IMR-90 (cell line): ENCODE data around the gene TMEM63B. TPM values are rescaled to one million over a fixed set of nuclear protein-coding genes. Genes with fewer than 3 reads are reported as not detected.

Source experiments
- ATAC-seq: fragments of 200-7000 bp; cut with Tn5 transposase; 2 replicates; pipeline ENCODE4 v1.9.1; 2020; ENCODE audit warnings: low read depth, mild to moderate bottlenecking, moderate library complexity
- BruUV-seq: library from RNA; stranded (reverse); fragments of 400-500 nt; replicated peaks from 2 replicates; lab custom pipeline; 2021; lab: Mats Ljungman, UMichigan
- CTCF ChIA-PET: fragments of 300-600 bp; formaldehyde crosslinking; extraction: SDS; loops from one replicate; lab custom pipeline; 2021; ENCODE audit warnings: antibody characterized with exemption; lab: Yijun Ruan, JAX
- POLR2A ChIA-PET: fragments of 300-600 bp; sonication (Branson Sonifier 250); formaldehyde crosslinking; loops from one replicate; lab custom pipeline; 2022; ENCODE audit warnings: antibody characterized with exemption; ENCODE audit not compliant: unreplicated experiment; lab: Charles Lee
- DNase-seq: peaks from one replicate; pipeline ENCODE4 v3.0.0; 2013
- H2AFZ ChIP-seq: replicated peaks from 2 replicates; pipeline ENCODE3; 2013; ENCODE audit warnings: low read length, mild to moderate bottlenecking; ENCODE audit not compliant: poor library complexity
- H2AK5ac ChIP-seq: 2 replicates; pipeline ENCODE4 v1.6.1; 2013; ENCODE audit warnings: low read depth, low read length, inconsistent platforms
- H2AK9ac ChIP-seq: replicated peaks from 2 replicates; pipeline ENCODE3; 2013; ENCODE audit warnings: mild to moderate bottlenecking, low read depth, low read length, moderate library complexity; ENCODE audit not compliant: poor library complexity
- H2BK120ac ChIP-seq: 2 replicates; pipeline ENCODE4 v1.6.1; 2013; ENCODE audit warnings: low read depth, low read length, inconsistent platforms
- H2BK15ac ChIP-seq: 3 replicates; pipeline ENCODE4 v1.6.1; 2013; ENCODE audit warnings: low read depth, low read length, inconsistent platforms
- H2BK20ac ChIP-seq: 2 replicates; pipeline ENCODE4 v1.6.1; 2013; ENCODE audit warnings: low read depth, mild to moderate bottlenecking, inconsistent platforms, low read length, moderate library complexity
- H2BK5ac ChIP-seq: 2 replicates; pipeline ENCODE4 v1.6.1; 2013; ENCODE audit warnings: mild to moderate bottlenecking, low read depth, low read length, inconsistent platforms; ENCODE audit not compliant: poor library complexity, severe bottlenecking
- H3K14ac ChIP-seq: replicated peaks from 2 replicates; pipeline ENCODE4 v1.6.1; 2013; ENCODE audit warnings: low read depth, low read length, inconsistent platforms
- H3K18ac ChIP-seq: 2 replicates; pipeline ENCODE4 v1.6.1; 2013; ENCODE audit warnings: low read depth, low read length, control low read depth
- H3K23ac ChIP-seq: 2 replicates; pipeline ENCODE4 v1.6.1; 2013; ENCODE audit warnings: low read depth, low read length, inconsistent platforms
- H3K27ac ChIP-seq: 2 replicates; pipeline ENCODE4 v1.5.1; 2013; ENCODE audit warnings: mild to moderate bottlenecking, control low read depth, low read length; ENCODE audit not compliant: insufficient read depth
- H3K27me3 ChIP-seq: 2 replicates; pipeline ENCODE4 v1.6.1; 2013; ENCODE audit warnings: low read length; ENCODE audit not compliant: control insufficient read depth, insufficient read depth
- H3K36me3 ChIP-seq: 2 replicates; pipeline ENCODE4 v1.6.1; 2013; ENCODE audit warnings: low read length, mixed read lengths; ENCODE audit not compliant: control insufficient read depth, insufficient read depth
- H3K4ac ChIP-seq: 2 replicates; pipeline ENCODE4 v1.6.1; 2013; ENCODE audit warnings: low read depth, low read length, inconsistent platforms
- H3K4me1 ChIP-seq: 2 replicates; pipeline ENCODE4 v1.6.1; 2013; ENCODE audit warnings: low read length, mixed read lengths; ENCODE audit not compliant: control insufficient read depth, insufficient read depth
- H3K4me2 ChIP-seq: 2 replicates; pipeline ENCODE4 v1.6.1; 2013; ENCODE audit warnings: low read depth, mild to moderate bottlenecking, control low read depth, low read length, moderate library complexity
- H3K4me3 ChIP-seq: 2 replicates; pipeline ENCODE4 v1.5.1; 2013; ENCODE audit warnings: low read depth, mild to moderate bottlenecking, control low read depth, low read length, moderate library complexity; ENCODE audit not compliant: insufficient read depth
- H3K56ac ChIP-seq: 2 replicates; pipeline ENCODE4 v1.6.1; 2013; ENCODE audit warnings: low read length, inconsistent platforms; ENCODE audit not compliant: insufficient read depth; ENCODE audit errors: extremely low read depth
- H3K79me1 ChIP-seq, 2 experiments: 2 replicates each; pipeline ENCODE4 v1.6.1; 2013; ENCODE audit warnings: low read length in 2 of 2, inconsistent platforms in 1 of 2, low read depth in 1 of 2
- H3K9ac ChIP-seq: 2 replicates; pipeline ENCODE4 v1.6.1; 2013; ENCODE audit warnings: low read depth, low read length, control low read depth
- H3K9me1 ChIP-seq: 2 replicates; pipeline ENCODE4 v1.6.1; 2013; ENCODE audit warnings: low read length, inconsistent platforms; ENCODE audit not compliant: insufficient read depth
- H3K9me3 ChIP-seq: 2 replicates; pipeline ENCODE4 v1.6.1; 2013; ENCODE audit warnings: low read length; ENCODE audit not compliant: control insufficient read depth, insufficient read depth
- H4K20me1 ChIP-seq: 2 replicates; pipeline ENCODE4 v1.6.1; 2013; ENCODE audit warnings: low read length, inconsistent platforms; ENCODE audit not compliant: insufficient read depth
- H4K5ac ChIP-seq: 2 replicates; pipeline ENCODE4 v1.6.1; 2013; ENCODE audit warnings: mild to moderate bottlenecking, low read depth, low read length, control low read depth
- H4K8ac ChIP-seq, 2 experiments: 2 replicates each; pipeline ENCODE4 v1.6.1; 2013; ENCODE audit warnings: low read depth in 2 of 2, low read length in 2 of 2, control low read depth in 1 of 2, inconsistent platforms in 1 of 2
- H4K91ac ChIP-seq: 2 replicates; pipeline ENCODE4 v1.6.1; 2013; ENCODE audit warnings: low read depth, low read length, inconsistent platforms; ENCODE audit not compliant: insufficient read depth
- BHLHE40 ChIP-seq: fragments of 150-350 bp; IDR thresholded peaks from 2 replicates; pipeline ENCODE4 v1.6.1; 2016; ENCODE audit warnings: mild to moderate bottlenecking, low read depth, low read length
- CHD1 ChIP-seq: IDR thresholded peaks from 2 replicates; pipeline ENCODE4 v1.6.1; 2012; ENCODE audit warnings: low read depth, low read length, improper control_type of control experiment
- ELK1 ChIP-seq: fragments of 150-350 bp; IDR thresholded peaks from 2 replicates; pipeline ENCODE4 v1.6.1; 2016; ENCODE audit warnings: low read depth, mild to moderate bottlenecking, low read length, moderate library complexity, borderline replicate concordance
- FOS ChIP-seq: fragments of 150-350 bp; IDR thresholded peaks from 2 replicates; pipeline ENCODE4 v1.6.1; 2016; ENCODE audit warnings: low read depth, low read length
- MAFK ChIP-seq: IDR thresholded peaks from 2 replicates; pipeline ENCODE4 v1.6.1; 2012; ENCODE audit warnings: low read depth, low read length, improper control_type of control experiment
- MAZ ChIP-seq: IDR thresholded peaks from 2 replicates; pipeline ENCODE4 v1.6.1; 2012; ENCODE audit warnings: low read depth, mild to moderate bottlenecking, low read length, improper control_type of control experiment, moderate library complexity, borderline replicate concordance
- MXI1 ChIP-seq: IDR thresholded peaks from 2 replicates; pipeline ENCODE4 v1.6.1; 2012; ENCODE audit warnings: low read depth, mild to moderate bottlenecking, low read length, moderate library complexity, borderline replicate concordance
- POLR2A ChIP-seq: IDR thresholded peaks from 2 replicates; pipeline ENCODE4 v1.6.1; 2012; ENCODE audit warnings: mild to moderate bottlenecking, low read depth, low read length
- RCOR1 ChIP-seq: IDR thresholded peaks from 2 replicates; pipeline ENCODE4 v1.6.1; 2012; ENCODE audit warnings: mild to moderate bottlenecking, low read length, improper control_type of control experiment; ENCODE audit not compliant: insufficient replicate concordance
- USF2 ChIP-seq: fragments of 150-350 bp; IDR thresholded peaks from 2 replicates; pipeline ENCODE4 v1.6.1; 2017; ENCODE audit warnings: mild to moderate bottlenecking, antibody characterized with exemption, low read length, low read depth
- WGBS, 2 experiments: methylation state at CpG; one replicate each; pipeline versions ENCODE4 v1.1.5 to v1.1.7; 2013; ENCODE audit warnings: missing lambda C conversion rate in 2 of 2; ENCODE audit not compliant: insufficient read length in 1 of 2; ENCODE audit errors: extremely low coverage in 2 of 2; 5-methylcytosine and 5-hydroxymethylcytosine counted together
- dilution Hi-C: fragments of 300-500 bp; cut with HindIII; formaldehyde crosslinking; loops from one replicate; pipeline ENCODE4 v1.14.3; 2018; ENCODE audit warnings: low sequenced_read_pairs; ENCODE audit not compliant: unreplicated experiment
- in situ Hi-C: fragments of 300-500 bp; cut with MboI; formaldehyde crosslinking; loops from 3 replicates; pipeline ENCODE4 v1.14.3; 2019; ENCODE audit warnings: low sequenced_read_pairs, inconsistent platforms, mixed read lengths
- intact Hi-C: fragments of 100-400 bp; cut with micrococcal nuclease; formaldehyde crosslinking; loops from 2 replicates; pipeline ENCODE4 v1.10.0; 2022
- polyA plus RNA-seq, 3 experiments: library from polyadenylated mRNA; depleted of rRNA; stranded (reverse); fragments of >200 nt; gene quantifications; 2 replicates each; pipeline ENCODE4 v1.2.3, GENCODE V29; 2012; ENCODE audit warnings: low replicate concordance in 1 of 3
- total RNA-seq: library from RNA; depleted of rRNA; stranded (reverse); fragments of >200 nt; gene quantifications from 2 replicates; pipeline ENCODE4 v1.2.3, GENCODE V29; 2012

TMEM63B gene
- total and polyA plus RNA-seq, 2 of the 4 experiments (the other 2 are of a cell fraction), result 12.2 to 42.6 TPM

DNA sequence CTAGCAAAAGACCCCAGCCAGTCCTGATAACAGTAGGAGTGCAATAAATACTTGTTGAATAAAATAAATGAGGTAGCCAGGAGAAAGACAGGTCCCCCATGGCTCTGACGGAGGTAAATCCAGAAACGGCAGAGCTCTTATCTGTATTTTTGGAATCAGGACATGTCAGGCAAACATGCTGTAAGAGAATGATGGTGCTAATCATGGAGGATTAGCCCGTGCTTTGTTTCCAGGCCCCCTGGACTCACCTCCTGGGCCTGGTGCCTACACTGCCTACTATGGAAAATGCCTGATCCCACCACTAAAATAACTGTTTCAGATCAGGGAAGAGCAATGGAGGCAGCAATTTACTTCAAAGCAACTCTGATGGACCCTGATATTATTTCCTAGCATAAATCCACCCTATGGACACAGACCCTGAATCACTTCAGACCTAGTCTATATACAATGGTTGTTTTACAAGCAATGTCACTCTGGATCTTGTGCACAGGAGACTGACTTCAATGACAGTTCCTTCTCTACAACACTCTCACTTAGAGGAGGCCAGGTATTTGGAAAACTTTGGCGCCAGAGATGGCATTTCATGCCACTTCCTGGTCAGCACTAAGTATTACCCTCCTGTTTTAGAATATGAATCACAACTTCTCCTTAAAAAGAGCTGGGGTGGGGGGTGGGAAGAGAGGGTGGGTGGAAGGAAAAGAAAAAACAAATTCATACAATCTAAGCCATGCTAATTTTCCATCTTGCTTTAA is 6.5 kb upstream of the TMEM63B start (continued):
- TF ChIP-seq USF2, result no peak

GRCh38 chr6:44122801-44123200 is 4.6 kb upstream of the TMEM63B start:
- H3K18ac ChIP-seq, result no peak overlapping the region
- H3K56ac ChIP-seq, result no peak overlapping the region
- no peak overlapping the region for H4K5ac ChIP-seq
- H3K9me1 ChIP-seq, result peaks cover 18% of the 10 kb centered on the region
- H3K27ac ChIP-seq, result no peak overlapping the region
- CTCF ChIA-PET, result no interaction called here
- H4K8ac ChIP-seq, result no peak overlapping the region
- intact Hi-C loops, result no loop called here
- no peak overlapping the region for H4K91ac ChIP-seq
- H3K4me2 ChIP-seq, result peak overlapping the region; percentile 19; the same call in 1 of the 2 replicates
- no peaks in the 10 kb centered on the region for H3K9me3 ChIP-seq
- no peak overlapping the region for H2AK9ac ChIP-seq
- peaks cover 33% of the 10 kb centered on the region for H3K4me1 ChIP-seq
- H3K23ac ChIP-seq, result no peak overlapping the region
- peaks cover 43 to 90% of the 10 kb centered on the region in 2 experiments for H3K79me1 ChIP-seq
- H2AK5ac ChIP-seq, result no peak overlapping the region
- DNase-seq (no peak), ATAC-seq (no peak)
- TF ChIP-seq CHD1, result no peak
- TF ChIP-seq POLR2A, result no peak
- no peak for TF ChIP-seq ELK1
- no peak for TF ChIP-seq MXI1
- no peak for TF ChIP-seq FOS
- no peak for TF ChIP-seq MAZ
- no peak for TF ChIP-seq RCOR1
- TF ChIP-seq BHLHE40, result no peak
- TF ChIP-seq MAFK, result no peak
- no peak overlapping the region for H2BK15ac ChIP-seq
- WGBS, 2 experiments, result no CpG with 5 or more reads among the region's 1 CpG
- no TSS peak for BruUV-seq
- no peak overlapping the region for H2BK120ac ChIP-seq
- H2BK5ac ChIP-seq, result no peak overlapping the region
- no peaks in the 10 kb centered on the region for H3K36me3 ChIP-seq
- no peak overlapping the region for H2AFZ ChIP-seq
- H2BK20ac ChIP-seq, result no peak overlapping the region
- peaks cover 66% of the 10 kb centered on the region for H4K20me1 ChIP-seq
- POLR2A ChIA-PET, result interaction anchor here (0.6 kb wide), 1 partner anchor 552 kb away, joined by 3 read pairs; no protein-coding TSS in a partner anchor
- no peak overlapping the region for H3K4ac ChIP-seq
- in situ Hi-C loops, result no loop called here
- H3K27me3 ChIP-seq, result no peaks in the 10 kb centered on the region
- dilution Hi-C loops, result no loop called here
- no peak overlapping the region for H3K14ac ChIP-seq
- no peak overlapping the region for H3K4me3 ChIP-seq
- H3K9ac ChIP-seq, result no peak overlapping the region
